HG02610 (cell line): Measurements from ENCODE around the gene RALGAPA1.

ENCODE experiments used
- ATAC-seq: cut with Tn5 transposase; IDR thresholded peaks from one replicate; pipeline ENCODE4 v1.9.1; 2021; ENCODE audit warnings: mild to moderate bottlenecking, moderate library complexity; ENCODE audit not compliant: unreplicated experiment

RALGAPA1 gene

DNA sequence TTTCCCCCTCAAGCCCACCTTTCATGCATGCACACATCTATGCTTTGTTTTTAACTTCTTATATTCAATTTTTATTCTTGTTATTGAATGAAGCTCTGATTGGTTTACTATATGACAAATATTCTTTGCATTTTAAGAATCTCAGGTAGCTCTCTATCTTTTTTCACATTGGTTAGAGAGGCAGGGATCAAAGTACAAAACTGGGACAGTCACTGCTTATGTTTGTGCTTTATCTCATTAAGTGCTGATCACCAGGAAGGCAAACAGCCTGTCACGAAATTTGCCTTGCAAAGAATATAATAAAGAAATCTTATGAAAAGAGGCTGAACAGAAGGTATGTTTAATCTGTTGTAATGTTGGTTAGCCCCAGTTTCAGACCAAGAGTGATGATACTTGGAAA lies 304.8 kb downstream of the RALGAPA1 start:
- no peak for ATAC-seq

DNA sequence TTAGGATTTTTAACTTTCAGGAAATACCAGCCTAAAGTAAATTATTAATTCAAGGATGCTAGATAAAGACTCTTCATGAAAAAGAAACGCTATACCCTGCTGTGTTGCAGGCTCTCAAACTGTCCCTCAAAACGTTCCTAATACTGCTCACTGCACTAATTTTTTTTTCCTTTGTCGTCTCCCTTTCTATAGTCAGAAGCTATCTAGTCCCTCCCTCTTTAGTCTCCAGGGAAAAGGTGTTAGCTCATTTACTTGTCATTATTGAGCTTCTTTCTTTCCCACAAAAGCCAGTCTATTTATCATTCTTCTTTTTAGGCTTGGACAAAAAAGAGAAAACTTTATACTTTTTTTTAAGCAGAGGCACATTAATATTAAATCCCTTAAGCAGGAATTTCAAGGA lies 305.4 kb downstream of the RALGAPA1 start:
- no peak for ATAC-seq

DNA sequence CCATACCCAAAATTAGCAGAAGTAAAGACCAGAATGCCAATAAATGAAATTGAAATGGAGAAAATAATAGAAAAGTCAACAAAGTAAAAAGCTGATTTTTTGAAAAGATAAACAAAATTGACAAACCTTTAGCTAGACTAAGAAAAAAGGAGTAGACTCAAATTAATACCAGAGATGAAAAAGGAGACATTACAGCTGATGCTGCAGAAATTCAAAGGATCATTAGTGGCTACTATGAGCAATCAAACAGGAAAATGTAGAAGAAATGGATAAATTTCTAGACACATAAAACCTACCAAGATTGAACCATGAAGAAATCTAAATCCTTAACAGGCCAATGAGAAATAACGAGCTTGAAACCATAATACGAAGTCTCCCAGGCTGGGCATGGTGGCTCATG lies 309.9 kb downstream of the RALGAPA1 start:
- ATAC-seq = no peak

DNA sequence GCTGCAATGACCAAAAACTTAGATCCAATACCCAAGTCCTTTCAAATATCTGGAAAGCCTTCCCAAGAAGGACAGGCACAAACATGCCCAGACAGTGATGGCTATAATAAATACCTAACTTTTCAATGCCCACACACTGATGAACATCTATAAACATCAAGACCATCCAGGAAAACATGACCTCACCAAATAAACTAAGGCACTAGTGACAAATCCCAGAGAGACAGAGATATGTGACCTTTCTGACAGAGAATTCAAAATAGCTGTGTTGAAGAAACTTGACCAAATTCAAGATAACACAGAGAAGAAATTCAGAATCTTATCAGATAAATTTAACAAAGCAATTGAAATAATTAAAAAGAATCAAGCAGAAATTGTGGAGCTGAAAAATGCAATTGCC lies 313.8 kb downstream of the RALGAPA1 start:
- ATAC-seq = no peak

DNA sequence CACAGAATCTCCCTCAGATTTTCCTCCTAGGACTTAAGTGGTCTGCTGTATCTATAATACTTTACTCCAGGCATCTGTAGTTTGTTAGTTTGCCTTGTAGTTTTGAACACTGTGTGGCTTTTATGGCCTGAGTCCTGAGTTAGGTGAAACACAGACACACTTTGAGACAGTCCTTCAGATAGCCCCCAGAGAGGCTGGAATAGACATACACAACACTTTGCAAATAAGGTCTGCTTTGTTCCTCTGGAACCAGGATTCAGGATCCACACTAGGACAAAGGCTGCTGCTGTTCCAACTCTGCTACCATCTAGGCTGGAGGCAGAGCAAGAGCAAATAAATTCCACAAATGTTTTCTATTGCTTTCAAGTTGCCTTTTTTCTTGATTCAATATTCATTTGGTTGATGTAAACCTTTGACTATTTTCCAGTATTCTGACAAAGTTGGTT lies 316.5 kb downstream of the RALGAPA1 start:
- no peak for ATAC-seq
